Metanephros (tissue), 2 donors: ENCODE data around the gene KATNAL2. TPM values are rescaled to one million over a fixed set of nuclear protein-coding genes. Genes with fewer than 3 reads are reported as not detected.

Experiments
- small RNA-seq: library from RNA; depleted of rRNA; stranded (forward); fragments of <200 nt; gene quantifications from one replicate; pipeline ENCODE3, GENCODE V24; 2014; ENCODE audit warnings: low replicate concordance
- total RNA-seq: library from RNA; depleted of rRNA; stranded (reverse); fragments of >200 nt; gene quantifications from one replicate; pipeline ENCODE4 v1.2.3, GENCODE V29; 2014

The KATNAL2 gene, protein sequence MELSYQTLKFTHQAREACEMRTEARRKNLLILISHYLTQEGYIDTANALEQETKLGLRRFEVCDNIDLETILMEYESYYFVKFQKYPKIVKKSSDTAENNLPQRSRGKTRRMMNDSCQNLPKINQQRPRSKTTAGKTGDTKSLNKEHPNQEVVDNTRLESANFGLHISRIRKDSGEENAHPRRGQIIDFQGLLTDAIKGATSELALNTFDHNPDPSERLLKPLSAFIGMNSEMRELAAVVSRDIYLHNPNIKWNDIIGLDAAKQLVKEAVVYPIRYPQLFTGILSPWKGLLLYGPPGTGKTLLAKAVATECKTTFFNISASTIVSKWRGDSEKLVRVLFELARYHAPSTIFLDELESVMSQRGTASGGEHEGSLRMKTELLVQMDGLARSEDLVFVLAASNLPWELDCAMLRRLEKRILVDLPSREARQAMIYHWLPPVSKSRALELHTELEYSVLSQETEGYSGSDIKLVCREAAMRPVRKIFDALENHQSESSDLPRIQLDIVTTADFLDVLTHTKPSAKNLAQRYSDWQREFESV
- 8.3 TPM for total RNA-seq

DNA sequence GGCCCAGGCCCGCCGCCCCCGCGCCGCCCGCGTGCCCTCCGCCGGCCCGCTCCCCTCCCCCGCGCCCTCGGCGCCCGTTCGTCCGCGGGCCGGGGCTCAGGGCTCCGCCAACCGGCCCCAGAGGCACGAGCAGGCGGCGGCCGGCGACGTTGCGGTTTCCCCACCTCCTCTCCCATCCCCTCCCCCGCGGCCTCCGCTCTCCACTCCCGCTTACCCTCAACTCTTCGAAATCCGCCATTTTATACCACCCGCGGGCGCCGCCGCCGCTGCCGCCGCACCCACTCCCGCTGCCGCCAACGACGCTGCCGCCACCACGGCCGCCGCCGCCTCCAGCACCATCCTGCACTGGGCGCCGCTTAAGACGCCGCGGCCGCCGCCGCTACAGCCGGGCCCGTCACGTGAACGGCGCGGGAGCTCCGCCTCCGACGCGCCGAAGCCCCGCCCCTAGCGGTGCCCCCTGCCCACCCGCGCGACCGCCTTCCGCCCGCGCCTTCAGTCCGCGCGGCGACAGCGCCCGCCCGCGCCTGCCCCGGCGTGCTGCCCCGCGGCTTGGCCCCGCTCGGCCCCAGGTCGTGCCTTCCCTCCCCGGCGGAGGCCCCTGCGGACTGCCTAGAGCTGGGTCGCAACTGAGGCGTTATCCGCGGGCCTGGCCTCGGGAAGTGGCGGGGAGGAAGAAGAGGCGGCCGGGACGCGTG lies at the start of gene KATNAL2, which contains the start of gene PIAS2:
TSS of gene KATNAL2 (plus strand) at position 495 of the 695 bp plus-strand sequence. CDS start 29,271 bp downstream, outside the sequence.
TSS of gene PIAS2 (minus strand) at position 400 of the 695 bp plus-strand sequence. CDS start at position 238, 162 bp downstream.

DNA sequence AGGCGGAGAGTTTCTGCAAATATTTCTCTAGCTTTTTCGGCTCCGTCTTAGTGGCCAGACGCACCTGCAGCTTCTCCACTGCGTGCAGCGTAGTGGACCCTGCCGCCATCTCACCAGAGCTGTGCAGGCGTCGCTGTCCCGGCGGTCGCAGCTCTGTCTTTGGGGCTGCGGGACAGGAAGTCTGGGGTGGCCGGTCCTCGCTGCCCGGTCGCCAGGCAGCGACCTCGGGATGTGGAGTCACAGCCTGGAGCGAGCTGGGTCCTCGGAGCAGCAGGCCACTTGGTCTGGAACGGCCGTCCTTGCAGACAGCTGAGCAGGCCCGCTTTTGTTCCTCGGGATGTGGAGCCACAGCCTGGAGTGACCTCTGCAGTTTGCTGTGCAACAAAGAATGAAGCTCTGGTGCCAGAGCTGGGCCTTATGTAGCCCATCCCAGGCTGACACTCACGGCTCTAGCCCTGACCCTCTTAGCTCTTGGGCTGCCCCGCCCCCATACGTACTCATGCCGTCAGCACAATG lies 117.8 kb downstream of the KATNAL2 start, which contains the start of gene ELOA2:
TSS of gene ELOA2 (minus strand) at position 466 of the 516 bp plus-strand sequence. CDS start at position 109, 357 bp downstream.

DNA sequence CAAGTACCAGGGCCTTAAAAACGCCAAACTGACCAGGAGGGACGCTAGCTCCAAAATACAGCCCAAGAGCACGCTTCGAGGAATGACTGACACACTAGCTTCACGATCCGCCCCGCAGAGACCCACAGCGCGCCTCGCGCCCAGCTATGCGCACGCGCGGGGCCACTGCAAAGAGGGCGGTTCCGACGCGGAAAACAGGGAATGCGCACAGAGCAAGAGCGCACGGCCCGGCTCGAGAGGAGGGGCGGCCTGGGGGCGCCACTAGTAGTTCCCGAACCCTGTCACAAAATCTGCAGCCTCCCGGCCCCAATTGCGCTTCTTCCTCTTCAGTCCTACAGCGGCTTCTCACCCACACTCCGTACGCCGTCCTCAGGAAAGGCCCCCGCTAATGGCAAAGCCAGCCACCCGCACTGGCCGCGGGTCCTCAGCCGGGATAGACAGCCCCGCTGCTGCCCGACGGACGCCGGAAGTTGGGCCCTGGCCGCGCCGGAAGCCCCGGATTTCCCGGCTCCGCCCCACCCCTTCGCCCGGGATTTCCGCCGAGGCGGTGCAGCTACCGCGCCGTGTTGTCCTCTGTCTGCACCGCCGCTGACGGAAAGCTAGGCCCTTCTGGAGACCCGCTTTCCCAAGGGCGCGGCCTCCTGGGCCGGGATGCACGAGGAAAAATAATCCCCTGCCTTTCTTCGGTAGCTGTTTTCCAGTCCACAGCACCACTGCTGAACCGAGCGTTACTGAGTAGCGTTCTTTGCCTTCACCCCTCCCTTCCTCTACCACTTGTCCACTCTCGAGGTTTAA lies 232.8 kb downstream of the KATNAL2 start, which contains the start of gene HDHD2:
TSS of gene HDHD2 (minus strand) at position 472 of the 795 bp plus-strand sequence. CDS start 14,061 bp downstream, outside the sequence.

Small RNAs within 50 kb of the gene (small RNA-seq; reads per million reads assigned to genes)
- not detected for gene AC012254.4

Other genes starting within 250 kb of the KATNAL2 start
- 0.88 TPM for gene ST8SIA5, start 160.5 kb upstream of the KATNAL2 start, total RNA-seq
- gene PIAS2, start 95 bp upstream of the KATNAL2 start, total RNA-seq, result 37.4 TPM
- not detected for gene ELOA2, start 118.0 kb downstream of the KATNAL2 start, total RNA-seq
- gene HDHD2, start 232.9 kb downstream of the KATNAL2 start, total RNA-seq, result 35.4 TPM